DMS 273 (cell line): Measurements from ENCODE around the gene GBX1.
A peak's percentile ranks its signal among the peaks of the same experiment; 100 is the strongest.

Source experiments
- DNase-seq: peaks from one replicate; lab custom pipeline; 2025; ENCODE audit not compliant: unreplicated experiment; lab: John Stamatoyannopoulos, UW

Gene GBX1

DNA sequence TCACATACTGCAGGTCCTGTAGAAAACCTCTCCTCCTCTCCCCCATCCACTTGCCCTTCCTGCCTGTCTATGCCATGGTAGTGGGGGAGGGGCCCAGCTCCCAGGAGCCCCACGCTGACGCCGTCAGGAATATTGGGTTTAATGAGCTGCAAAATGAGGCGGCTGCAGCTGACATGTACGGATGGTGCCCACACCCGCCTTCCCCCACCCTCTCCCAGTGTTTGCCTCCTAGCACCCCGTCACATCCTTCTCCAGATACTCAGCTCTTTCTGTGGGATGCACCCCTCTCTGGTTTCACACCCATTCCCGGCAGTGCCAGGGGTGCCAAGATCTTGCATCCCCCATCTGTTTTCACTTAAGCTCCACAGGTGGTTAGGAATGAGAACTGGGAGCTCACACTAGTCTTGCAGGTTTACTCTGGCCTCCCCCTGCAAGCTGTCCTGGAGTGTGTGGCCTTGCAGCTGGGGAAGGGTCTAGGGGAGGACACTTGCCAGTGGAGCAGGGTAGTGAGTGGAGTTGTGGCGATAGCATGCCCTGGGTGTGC is 26.1 kb downstream of the GBX1 start:
- DNase-seq, result peak; percentile 97

- no peak for DNase-seq
Measured at GRCh38 chr7:151140826-151141225, 26.7 kb downstream of the GBX1 start.

DNA sequence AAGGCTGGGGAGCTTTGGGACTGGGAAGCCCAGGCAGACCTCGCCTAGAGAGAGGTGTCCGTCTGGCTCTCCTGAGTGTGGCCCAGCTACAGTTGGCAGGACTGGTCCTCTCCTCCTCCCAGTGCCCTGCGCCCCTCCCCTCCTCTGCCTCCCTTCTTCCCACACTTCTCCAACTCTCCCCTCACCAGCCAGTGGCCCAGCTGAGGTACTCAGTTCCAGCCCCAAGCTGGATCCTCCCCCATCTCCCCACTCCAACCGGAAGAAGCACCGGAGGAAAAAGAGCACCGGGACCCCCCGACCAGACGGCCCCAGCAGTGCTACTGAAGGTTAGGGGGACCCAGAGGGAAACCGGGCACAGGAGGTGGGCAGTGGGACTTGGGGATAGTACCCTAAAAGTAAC is 27.7 kb downstream of the GBX1 start:
- no peak for DNase-seq

GRCh38 chr7:151139071-151139790 is 28.3 kb downstream of the GBX1 start:
- peak; percentile 56 for DNase-seq

DNA sequence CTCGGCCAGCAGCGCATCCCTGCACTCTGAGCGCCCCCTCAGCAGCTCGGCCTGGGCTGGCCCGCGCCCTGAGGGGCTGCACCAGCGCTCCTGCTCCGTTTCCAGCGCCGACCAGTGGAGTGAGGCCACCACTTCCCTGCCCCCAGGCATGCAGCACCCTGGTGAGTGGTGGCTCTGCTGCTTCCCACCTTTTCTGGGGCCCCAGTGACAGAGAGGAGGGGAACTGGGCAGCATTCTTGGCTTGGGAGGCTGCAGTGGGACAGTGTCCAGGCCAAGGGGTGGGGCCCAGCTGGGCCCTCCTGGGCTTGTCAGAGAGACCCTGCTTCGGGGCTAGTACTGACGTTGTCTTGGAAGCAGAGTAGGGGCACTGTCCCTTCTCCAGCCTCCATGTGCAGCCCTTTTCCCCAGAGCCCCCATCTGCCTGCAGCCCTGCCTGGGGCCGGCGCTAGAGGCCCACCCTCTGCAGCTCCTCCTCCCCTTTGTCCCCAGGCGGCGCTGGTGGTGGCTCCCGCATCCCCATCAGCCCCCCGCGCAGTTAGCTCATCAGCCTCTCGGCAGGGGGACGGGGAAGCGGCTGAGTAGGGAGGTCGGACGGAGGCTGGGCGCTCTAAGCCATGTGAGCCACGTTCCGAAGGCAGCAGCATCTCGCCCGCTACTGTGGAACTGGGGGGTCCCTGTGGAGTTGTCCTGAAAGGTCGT is 29.2 kb downstream of the GBX1 start:
- DNase-seq, result no peak

- no peak for DNase-seq
Measured at GRCh38 chr7:151137791-151138152, 29.7 kb downstream of the GBX1 start.

DNA sequence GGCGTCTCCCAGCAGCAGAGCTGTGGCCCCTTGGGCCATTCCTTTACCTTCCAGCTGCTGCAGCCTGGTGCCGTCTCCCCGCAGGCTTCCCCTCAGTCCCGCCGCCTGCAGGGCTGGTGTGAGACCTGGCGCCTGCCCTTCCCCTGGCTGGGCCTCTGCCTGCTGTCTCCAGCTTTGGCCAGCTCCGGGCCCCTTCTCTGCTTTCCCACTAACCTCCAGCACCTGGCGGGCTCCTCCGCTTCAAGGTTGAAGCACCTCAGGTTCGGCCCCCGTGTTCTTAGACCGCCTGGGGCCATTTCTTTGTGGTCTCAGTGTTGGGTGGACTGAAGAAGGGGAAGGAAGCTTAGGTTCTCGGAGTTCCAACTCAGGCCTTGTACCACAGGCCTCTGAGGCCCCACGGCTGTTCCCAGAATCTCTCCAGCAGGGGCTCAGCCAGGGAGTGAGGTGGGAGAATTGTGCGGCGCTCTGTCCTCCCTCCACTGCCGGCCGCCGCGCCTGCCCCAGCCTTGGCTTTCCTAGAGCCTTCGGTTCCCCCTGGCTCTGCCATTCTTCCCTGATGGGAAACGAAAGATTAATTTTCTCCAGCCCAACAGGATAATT is 30.3 kb downstream of the GBX1 start:
- peak; percentile 70 for DNase-seq

DNA sequence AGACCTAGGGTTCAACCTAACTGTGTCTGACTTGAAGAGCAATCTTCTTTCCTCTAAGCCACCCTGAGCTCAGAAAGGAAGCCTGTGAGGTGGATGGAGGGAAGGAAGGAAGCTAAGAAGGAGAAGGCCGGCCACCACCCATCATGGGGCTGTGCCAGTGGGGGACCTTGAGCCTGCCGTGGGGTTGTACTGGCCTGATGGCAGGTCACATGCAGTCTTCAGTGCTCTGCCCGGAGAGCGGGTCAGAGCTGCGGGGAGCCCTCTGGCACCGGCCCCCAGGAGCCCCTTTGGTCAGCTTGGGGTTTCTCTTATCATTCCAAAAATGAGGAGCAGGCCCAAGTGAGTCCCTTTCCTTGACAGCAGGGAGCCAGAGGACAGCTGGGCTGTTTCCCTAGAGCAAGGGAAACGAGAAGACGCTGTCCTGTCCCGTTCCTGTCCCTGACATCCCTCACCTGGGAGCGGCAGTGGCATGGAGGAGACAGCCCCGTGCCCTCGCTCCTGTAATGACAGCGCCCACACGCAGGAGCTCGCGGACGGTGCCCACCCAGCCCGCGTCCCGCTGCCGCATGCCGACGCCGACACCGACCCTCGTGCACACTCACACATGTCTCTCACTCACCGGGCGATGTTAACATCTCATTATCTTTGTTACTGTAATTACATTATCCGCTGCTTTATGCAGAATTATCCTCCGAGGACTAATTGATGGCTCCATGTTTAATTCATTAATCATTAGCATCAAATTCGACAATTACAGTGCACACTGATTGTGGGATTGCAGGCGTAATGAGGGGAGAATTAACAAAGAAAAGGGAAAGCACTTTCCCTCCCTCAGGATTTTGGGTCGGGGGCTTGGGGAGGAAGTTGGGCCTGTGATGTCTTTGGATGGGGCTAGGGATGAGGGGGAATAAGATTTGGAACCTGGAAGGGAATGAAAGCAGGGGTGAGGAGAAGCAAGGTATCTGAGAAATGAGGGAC is 31.3 kb downstream of the GBX1 start:
- no peak for DNase-seq

DNA sequence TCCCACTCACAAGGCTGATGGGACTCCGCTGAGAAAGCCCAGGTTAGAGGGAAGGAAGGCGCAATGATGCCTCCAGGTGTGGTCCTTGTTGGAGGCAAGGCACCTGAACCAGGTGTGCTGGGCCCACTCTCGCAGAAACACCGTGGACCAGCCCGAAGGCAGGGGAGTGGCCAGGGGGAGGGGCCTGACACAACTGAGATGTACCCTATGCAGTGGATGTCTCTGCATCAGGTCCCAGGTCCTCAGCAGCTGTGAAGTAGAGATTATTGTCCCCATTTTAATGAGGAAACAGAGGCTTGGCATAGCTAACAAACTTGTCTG is 32.0 kb downstream of the GBX1 start:
- DNase-seq, result no peak

DNA sequence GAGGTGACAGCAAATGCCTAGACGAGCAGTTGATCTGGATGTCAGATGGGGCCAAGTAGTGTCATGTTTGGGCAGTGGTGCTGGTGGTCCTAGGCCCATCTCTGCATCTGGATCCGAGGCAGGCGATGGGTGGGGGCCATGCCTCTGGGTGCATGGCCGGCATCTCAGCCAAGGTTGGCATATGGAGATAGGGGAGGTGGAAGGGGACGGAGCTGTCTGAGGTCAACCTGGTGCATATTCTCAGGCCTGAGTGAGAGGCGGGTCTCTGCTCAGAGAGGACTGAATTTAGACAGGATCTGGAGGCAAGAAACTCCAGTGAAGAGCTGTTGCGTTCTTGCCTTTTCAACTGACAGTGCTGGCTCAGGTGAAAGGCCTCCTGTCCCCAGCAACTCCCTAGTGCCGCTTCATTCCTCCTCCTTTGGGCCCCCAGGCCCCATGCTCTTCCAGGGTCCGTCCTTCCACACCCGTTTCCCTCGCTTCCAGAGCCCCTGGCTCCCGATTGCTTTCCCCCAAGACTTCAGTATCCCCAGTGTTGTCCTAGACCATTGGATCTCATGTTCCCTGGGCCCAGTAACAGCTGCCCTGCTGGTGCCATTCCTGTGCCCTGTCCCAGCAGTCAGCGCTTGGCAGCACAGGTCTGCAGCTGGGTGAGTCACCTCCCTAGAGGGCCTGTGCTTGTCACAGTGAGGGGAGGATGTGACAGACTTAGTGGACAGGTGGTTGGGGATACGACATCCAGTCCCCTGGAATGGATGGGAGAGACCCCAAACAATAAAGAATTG is 32.6 kb downstream of the GBX1 start:
- no peak for DNase-seq

DNA sequence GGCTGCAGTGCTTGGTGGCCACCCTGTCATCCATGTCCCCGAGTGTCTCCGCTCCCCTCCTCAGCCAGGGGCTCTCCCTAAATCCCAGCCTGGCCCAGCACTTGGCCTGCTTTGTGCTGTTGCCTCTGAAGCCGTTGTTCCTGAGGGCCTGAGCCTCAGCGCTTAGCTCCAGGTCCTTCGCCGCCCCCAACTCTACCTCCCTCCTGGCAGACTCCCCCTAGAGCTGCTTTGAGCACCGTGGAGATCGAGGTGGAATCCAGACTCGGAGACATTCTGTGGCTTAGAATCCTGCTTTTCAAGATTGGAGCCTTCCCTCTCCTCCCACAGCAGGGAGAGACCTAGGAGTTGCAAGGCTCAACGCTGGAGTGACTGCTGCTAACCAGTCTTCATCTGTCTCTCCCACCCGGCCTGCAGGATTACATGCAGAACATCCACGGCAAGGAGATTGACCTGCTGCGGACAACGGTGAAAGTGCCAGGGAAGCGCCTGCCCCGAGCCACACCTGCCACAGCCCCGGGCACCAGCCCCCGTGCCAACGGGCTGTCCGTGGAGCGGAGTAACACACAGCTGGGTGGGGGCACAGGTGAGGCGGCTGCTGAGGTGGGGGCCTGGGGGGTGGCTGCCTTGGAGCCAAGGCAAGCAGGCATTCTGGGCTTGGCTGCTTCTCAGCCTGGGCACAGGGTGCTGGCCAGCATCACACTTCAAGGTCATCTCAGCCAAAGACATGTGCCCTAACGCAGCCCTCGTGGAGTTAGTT is 33.3 kb downstream of the GBX1 start:
- no peak for DNase-seq

- DNase-seq, result no peak
Measured at GRCh38 chr7:151133266-151133985, 34.1 kb downstream of the GBX1 start.

DNA sequence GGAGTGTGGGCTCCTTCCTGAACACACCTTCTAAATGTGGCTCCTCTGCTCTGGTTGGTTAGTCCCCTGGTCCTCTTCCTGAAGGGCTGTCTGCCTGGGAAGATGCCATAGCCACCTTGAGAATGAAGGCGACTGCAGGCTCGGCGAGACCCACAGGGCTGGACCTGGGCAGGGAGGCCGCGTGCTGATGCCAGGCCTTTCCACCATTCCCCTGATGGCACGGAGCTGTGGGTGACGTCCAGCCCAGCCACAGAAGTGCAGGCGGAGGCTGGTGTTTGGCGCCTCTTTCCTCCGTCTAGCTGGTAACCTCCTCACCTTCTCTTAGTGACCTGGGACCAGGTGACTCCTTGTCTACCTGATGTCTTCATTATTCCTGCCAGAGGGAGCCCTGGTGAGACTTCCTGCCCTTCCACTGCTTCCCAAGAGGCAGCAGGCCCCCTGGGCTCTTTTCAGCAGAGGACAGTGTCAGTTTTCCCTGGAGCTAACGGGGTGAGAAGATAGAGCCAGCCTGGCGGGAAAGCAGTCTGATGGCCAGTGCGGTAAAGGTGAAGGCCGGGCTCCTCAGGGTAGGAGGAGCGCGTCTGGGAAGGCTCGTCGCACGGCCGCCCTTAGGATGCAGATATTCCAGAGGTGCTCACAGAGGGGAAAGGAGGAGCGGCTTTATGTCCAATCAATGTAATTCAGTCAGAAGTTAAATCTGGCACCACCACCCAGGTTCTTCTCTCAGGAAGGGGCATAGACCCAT is 34.9 kb downstream of the GBX1 start:
- no peak for DNase-seq

- DNase-seq, result no peak
Measured at GRCh38 chr7:151131592-151132293, 35.8 kb downstream of the GBX1 start.

- DNase-seq, result no peak
Measured at GRCh38 chr7:151131224-151131591, 36.3 kb downstream of the GBX1 start.

- no peak for DNase-seq
Measured at GRCh38 chr7:151130741-151131157, 36.7 kb downstream of the GBX1 start.

GRCh38 chr7:151129960-151130591 is 37.4 kb downstream of the GBX1 start:
- DNase-seq, result no peak
